HCT116 (cell line): ENCODE results near the gene RAPGEF6. TPM values are rescaled to one million over a fixed set of nuclear protein-coding genes. Genes with fewer than 3 reads are reported as not detected.

Experiments
- ATAC-seq: fragments of 200-7000 bp; cut with Tn5 transposase; 2 replicates; pipeline ENCODE4 v1.9.1; 2020; ENCODE audit warnings: mild to moderate bottlenecking, moderate library complexity
- BruUV-seq: library from RNA; stranded (reverse); fragments of 400-500 nt; replicated peaks from 2 replicates; lab custom pipeline; 2021; lab: Mats Ljungman, UMichigan
- CTCF ChIA-PET: fragments of 300-600 bp; sonication (Branson Sonifier 250); formaldehyde crosslinking; loops from one replicate; lab custom pipeline; 2021; ENCODE audit warnings: antibody characterized with exemption; lab: Charles Lee
- POLR2A ChIA-PET: fragments of 300-600, 350-600 bp; sonication (Branson Sonifier 250); formaldehyde crosslinking; loops from one replicate; lab custom pipeline; 2021; ENCODE audit warnings: antibody characterized with exemption; lab: Charles Lee
- RAD21 ChIA-PET, 2 experiments: fragments of 300-600 bp; sonication (Branson Sonifier 250); formaldehyde crosslinking; loops; one replicate each; lab custom pipeline; 2023; ENCODE audit warnings: low total read pairs in 2 of 2; ENCODE audit not compliant: uncharacterized antibody in 2 of 2, unreplicated experiment in 2 of 2, low non-redundant PET in 1 of 2; lab: Charles Lee
- DNase-seq: peaks from one replicate; pipeline ENCODE4 v3.0.0-alpha.2; 2010; ENCODE audit warnings: low read depth, low spot score
- H2AFZ ChIP-seq: fragments of 200-600 bp; shearing (Covaris generic), sonication (generic); 2 replicates; pipeline ENCODE4 v1.6.1; 2017; ENCODE audit warnings: low read depth, mixed run types, mixed read lengths, antibody characterized with exemption, low read length; ENCODE audit not compliant: poor library complexity, severe bottlenecking
- H3K27ac ChIP-seq: 2 replicates; pipeline ENCODE4 v1.5.1; 2012; ENCODE audit warnings: low read depth, low read length
- H3K27me3 ChIP-seq: fragments of 200-600 bp; sonication (generic); 2 replicates; pipeline ENCODE4 v1.6.1; 2016; ENCODE audit warnings: mixed run types, low read length, mixed read lengths; ENCODE audit not compliant: insufficient read depth
- H3K36me3 ChIP-seq, 2 experiments: fragments of 200-500 bp in 1 of 2; fragments of 200-600 bp in 1 of 2; sonication (Bioruptor generic) in 1 of 2; sonication (generic) in 1 of 2; 2 replicates each; pipeline versions ENCODE4 v1.5.1 to v1.6.1; 2014 to 2016; ENCODE audit warnings: low read length in 2 of 2, inconsistent platforms in 1 of 2, mixed read lengths in 1 of 2, mixed run types in 1 of 2; ENCODE audit not compliant: insufficient read depth in 2 of 2, control insufficient read depth in 1 of 2
- H3K4me1 ChIP-seq, 2 experiments: fragments of 200-600 bp in 1 of 2; sonication (generic) in 1 of 2; 2 replicates each; pipeline versions ENCODE4 v1.5.1 to v1.6.1; 2012 to 2017; ENCODE audit warnings: low read length in 2 of 2, inconsistent platforms in 1 of 2, mild to moderate bottlenecking in 1 of 2, mixed read lengths in 1 of 2, mixed run types in 1 of 2, moderate library complexity in 1 of 2; ENCODE audit not compliant: insufficient read depth in 2 of 2, control insufficient read depth in 1 of 2
- H3K4me2 ChIP-seq: fragments of 200-600 bp; sonication (generic); 2 replicates; pipeline ENCODE4 v1.6.1; 2017; ENCODE audit warnings: mixed run types, low read length, mixed read lengths
- H3K4me3 ChIP-seq, 2 experiments: fragments of 200-600 bp in 1 of 2; sonication (generic) in 1 of 2; replicated peaks in 1 of 2; 2 replicates each; pipeline ENCODE4 v1.5.1; 2011 to 2016; ENCODE audit warnings: low read length in 2 of 2, control low read depth in 1 of 2, low read depth in 1 of 2, mild to moderate bottlenecking in 1 of 2, mixed read lengths in 1 of 2, mixed run types in 1 of 2
- H3K79me2 ChIP-seq: fragments of 200-600 bp; sonication (generic); 2 replicates; pipeline ENCODE4 v1.6.1; 2017; ENCODE audit warnings: mild to moderate bottlenecking, mixed run types, low read length, moderate library complexity, mixed read lengths; ENCODE audit not compliant: insufficient read depth
- H3K9ac ChIP-seq: fragments of 200-600 bp; sonication (generic); 2 replicates; pipeline ENCODE4 v1.6.1; 2016; ENCODE audit warnings: low read length, mixed read lengths
- H3K9me2 ChIP-seq: fragments of 200-600 bp; sonication (generic), shearing (Covaris generic); 2 replicates; pipeline ENCODE4 v1.6.1; 2017; ENCODE audit warnings: mixed run types, mild to moderate bottlenecking, moderate library complexity; ENCODE audit not compliant: insufficient read depth
- H3K9me3 ChIP-seq, 2 experiments: fragments of 200-500 bp in 1 of 2; fragments of 200-600 bp in 1 of 2; sonication (Bioruptor generic) in 1 of 2; sonication (generic) in 1 of 2; 2 replicates each; pipeline ENCODE4 v1.6.1; 2014 to 2017; ENCODE audit warnings: low read length in 2 of 2, mixed read lengths in 2 of 2, inconsistent platforms in 1 of 2, low read depth in 1 of 2, mild to moderate bottlenecking in 1 of 2, mixed run types in 1 of 2, moderate library complexity in 1 of 2; ENCODE audit not compliant: control insufficient read depth in 1 of 2, insufficient read depth in 1 of 2
- H4K20me1 ChIP-seq: fragments of 200-600 bp; sonication (generic), shearing (Covaris generic); 2 replicates; pipeline ENCODE4 v1.6.1; 2017; ENCODE audit warnings: mixed run types, mild to moderate bottlenecking, moderate library complexity; ENCODE audit not compliant: insufficient read depth
- ATF3 ChIP-seq: IDR thresholded peaks from 2 replicates; pipeline ENCODE4 v1.6.1; 2012
- CBX3 ChIP-seq: IDR thresholded peaks from 2 replicates; pipeline ENCODE4 v1.6.1; 2012; ENCODE audit warnings: low read depth
- CTCF ChIP-seq, 3 experiments: fragments of 200-600 bp in 1 of 3; sonication (generic) in 1 of 3; IDR thresholded peaks in 2 of 3; conservative IDR thresholded peaks in 1 of 3; 2 replicates each; pipeline ENCODE4 v1.5.1; 2012 to 2017; ENCODE audit warnings: low read depth in 2 of 3, low read length in 2 of 3, antibody characterized with exemption in 1 of 3, borderline replicate concordance in 1 of 3, control low read depth in 1 of 3, mild to moderate bottlenecking in 1 of 3, mixed read lengths in 1 of 3, mixed run types in 1 of 3, moderate library complexity in 1 of 3; ENCODE audit not compliant: insufficient read depth in 1 of 3
- EZH2 ChIP-seq: fragments of 200-600 bp; sonication (generic); IDR thresholded peaks from 2 replicates; pipeline ENCODE4 v1.6.1; 2017; ENCODE audit warnings: antibody characterized with exemption, mixed run types
- FOSL1 ChIP-seq: IDR thresholded peaks from 2 replicates; pipeline ENCODE4 v1.6.1; 2012; ENCODE audit warnings: low read depth
- JUND ChIP-seq: IDR thresholded peaks from 2 replicates; pipeline ENCODE4 v1.6.1; 2012
- POLR2A ChIP-seq: IDR thresholded peaks from 2 replicates; pipeline ENCODE4 v1.7.0; 2011; ENCODE audit warnings: borderline replicate concordance; ENCODE audit not compliant: insufficient read depth, insufficient read length; ENCODE audit errors: extremely low read depth
- POLR2AphosphoS5 ChIP-seq: IDR thresholded peaks from 2 replicates; pipeline ENCODE4 v1.6.1; 2011; ENCODE audit warnings: mild to moderate bottlenecking, low read depth, low read length, moderate library complexity
- REST ChIP-seq: IDR thresholded peaks from 2 replicates; pipeline ENCODE4 v1.6.1; 2012; ENCODE audit warnings: low read depth
- SP1 ChIP-seq: IDR thresholded peaks from 2 replicates; pipeline ENCODE4 v1.6.1; 2012; ENCODE audit warnings: low read depth
- SRF ChIP-seq: IDR thresholded peaks from 2 replicates; pipeline ENCODE4 v1.6.1; 2012; ENCODE audit warnings: low read depth
- TCF7L2 ChIP-seq: IDR thresholded peaks from 2 replicates; pipeline ENCODE4 v1.7.0; 2011; ENCODE audit warnings: borderline replicate concordance, inconsistent platforms; ENCODE audit not compliant: insufficient read depth, insufficient read length; ENCODE audit errors: extremely low read depth
- YY1 ChIP-seq: IDR thresholded peaks from 2 replicates; pipeline ENCODE4 v1.6.1; 2011; ENCODE audit warnings: low read length, low read depth, moderate library complexity, mild to moderate bottlenecking; ENCODE audit not compliant: insufficient replicate concordance; ENCODE audit errors: extremely low read depth
- ZBTB33 ChIP-seq: IDR thresholded peaks from 2 replicates; pipeline ENCODE4 v1.6.1; 2011; ENCODE audit warnings: mild to moderate bottlenecking, low read length, moderate library complexity; ENCODE audit not compliant: insufficient replicate concordance; ENCODE audit errors: extremely low read depth
- ZFX ChIP-seq: fragments of 450-650 bp; IDR thresholded peaks from 2 replicates; pipeline ENCODE4 v1.6.1; 2017
- ZNF274 ChIP-seq: fragments of 200-500 bp; sonication (Bioruptor generic); IDR thresholded peaks from 2 replicates; pipeline ENCODE4 v1.6.1; 2014; ENCODE audit warnings: mild to moderate bottlenecking, low read depth, low read length, inconsistent platforms
- intact Hi-C: fragments of 100-400 bp; cut with micrococcal nuclease; formaldehyde crosslinking; loops from 2 replicates; pipeline ENCODE4 v1.10.0; 2022
- total RNA-seq: library from RNA; stranded (reverse); gene quantifications from one replicate; pipeline ENCODE4 v1.2.1, GENCODE V29; 2021; ENCODE audit not compliant: unreplicated experiment

RAPGEF6 gene
- total RNA-seq, 1 experiment from 2014 or later: 18.4 TPM

- H3K79me2 ChIP-seq: peaks cover 96% of the 10 kb centered on the region
- H3K4me1 ChIP-seq: peaks cover 9 to 36% of the 10 kb centered on the region in 2 experiments
- H3K27ac ChIP-seq: no peak overlapping the region
- intact Hi-C loops: no loop called here
- ATAC-seq: no peak
- H4K20me1 ChIP-seq: peaks cover 7% of the 10 kb centered on the region; the same call in 1 of the 2 replicates
- H3K9ac ChIP-seq: no peak overlapping the region
- DNase-seq: no peak
- BruUV-seq: no TSS peak
- ChIA-PET RAD21 (no interaction called here), POLR2A (no interaction called here), CTCF (interaction anchor here (1.4 kb wide), 1 partner anchor 377 kb away, joined by 5 read pairs; no protein-coding TSS in a partner anchor)
- no peak for TF ChIP-seq POLR2A
- no peak for TF ChIP-seq FOSL1
- TF ChIP-seq YY1: no peak
- no peak for TF ChIP-seq REST
- TF ChIP-seq ZNF274: no peak
- no peak for TF ChIP-seq ATF3
- no peak for TF ChIP-seq JUND
- TF ChIP-seq EZH2: no peak
- TF ChIP-seq CTCF (IDR thresholded peaks at IDR 0.05 in 2 of 3, conservative IDR thresholded peaks at IDR 0.05 in 1 of 3; ENCODE audit: borderline replicate concordance in 1 of 3, insufficient read depth in 1 of 3, low read depth in 2 of 3, low read length in 2 of 3): no peak
- no peak for TF ChIP-seq ZFX
- no peak for TF ChIP-seq POLR2AphosphoS5
- TF ChIP-seq SP1: no peak
- no peak for TF ChIP-seq CBX3
- TF ChIP-seq TCF7L2: no peak
- no peak for TF ChIP-seq ZBTB33
- TF ChIP-seq SRF: no peak
- no peaks in the 10 kb centered on the region for H3K9me3 ChIP-seq
- H3K27me3 ChIP-seq: no peaks in the 10 kb centered on the region
- H3K4me2 ChIP-seq: peak overlapping the region; percentile 58; the same call in 1 of the 2 replicates
- H3K36me3 ChIP-seq: no peaks in the 10 kb centered on the region
- no peaks in the 10 kb centered on the region for H3K9me2 ChIP-seq
- no peak overlapping the region for H3K4me3 ChIP-seq
- H2AFZ ChIP-seq: no peak overlapping the region
Observed at GRCh38 chr5:131630208-131630962, 4.6 kb downstream of the RAPGEF6 start.
